NCI-H1436 (cell line): ENCODE measurements around the gene FAM120A.
"Not testable (repeated sequence)": the region's sequence is repeated elsewhere in the genome, so short reads cannot be mapped to it uniquely, and the experiment has no call there.

Experiments used
- DNase-seq: peaks from one replicate; lab custom pipeline; 2025; lab: John Stamatoyannopoulos, UW

The FAM120A gene, protein sequence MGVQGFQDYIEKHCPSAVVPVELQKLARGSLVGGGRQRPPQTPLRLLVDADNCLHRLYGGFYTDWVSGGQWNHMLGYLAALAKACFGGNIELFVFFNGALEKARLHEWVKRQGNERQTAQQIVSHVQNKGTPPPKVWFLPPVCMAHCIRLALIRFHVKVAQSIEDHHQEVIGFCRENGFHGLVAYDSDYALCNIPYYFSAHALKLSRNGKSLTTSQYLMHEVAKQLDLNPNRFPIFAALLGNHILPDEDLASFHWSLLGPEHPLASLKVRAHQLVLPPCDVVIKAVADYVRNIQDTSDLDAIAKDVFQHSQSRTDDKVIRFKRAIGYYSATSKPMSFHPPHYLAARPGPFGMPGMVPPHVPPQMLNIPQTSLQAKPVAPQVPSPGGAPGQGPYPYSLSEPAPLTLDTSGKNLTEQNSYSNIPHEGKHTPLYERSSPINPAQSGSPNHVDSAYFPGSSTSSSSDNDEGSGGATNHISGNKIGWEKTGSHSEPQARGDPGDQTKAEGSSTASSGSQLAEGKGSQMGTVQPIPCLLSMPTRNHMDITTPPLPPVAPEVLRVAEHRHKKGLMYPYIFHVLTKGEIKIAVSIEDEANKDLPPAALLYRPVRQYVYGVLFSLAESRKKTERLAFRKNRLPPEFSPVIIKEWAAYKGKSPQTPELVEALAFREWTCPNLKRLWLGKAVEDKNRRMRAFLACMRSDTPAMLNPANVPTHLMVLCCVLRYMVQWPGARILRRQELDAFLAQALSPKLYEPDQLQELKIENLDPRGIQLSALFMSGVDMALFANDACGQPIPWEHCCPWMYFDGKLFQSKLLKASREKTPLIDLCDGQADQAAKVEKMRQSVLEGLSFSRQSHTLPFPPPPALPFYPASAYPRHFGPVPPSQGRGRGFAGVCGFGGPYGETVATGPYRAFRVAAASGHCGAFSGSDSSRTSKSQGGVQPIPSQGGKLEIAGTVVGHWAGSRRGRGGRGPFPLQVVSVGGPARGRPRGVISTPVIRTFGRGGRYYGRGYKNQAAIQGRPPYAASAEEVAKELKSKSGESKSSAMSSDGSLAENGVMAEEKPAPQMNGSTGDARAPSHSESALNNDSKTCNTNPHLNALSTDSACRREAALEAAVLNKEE

GRCh38 chr9:93450945-93451815 is at the start of gene FAM120A:
TSS of gene FAM120A (plus strand) at chr9:93451685. CDS start at chr9:93451916, 231 bp downstream.
- DNase-seq, result peak; percentile 63

GRCh38 chr9:93406371-93406770 is 45.1 kb upstream of the FAM120A start:
- no peak for DNase-seq

DNA sequence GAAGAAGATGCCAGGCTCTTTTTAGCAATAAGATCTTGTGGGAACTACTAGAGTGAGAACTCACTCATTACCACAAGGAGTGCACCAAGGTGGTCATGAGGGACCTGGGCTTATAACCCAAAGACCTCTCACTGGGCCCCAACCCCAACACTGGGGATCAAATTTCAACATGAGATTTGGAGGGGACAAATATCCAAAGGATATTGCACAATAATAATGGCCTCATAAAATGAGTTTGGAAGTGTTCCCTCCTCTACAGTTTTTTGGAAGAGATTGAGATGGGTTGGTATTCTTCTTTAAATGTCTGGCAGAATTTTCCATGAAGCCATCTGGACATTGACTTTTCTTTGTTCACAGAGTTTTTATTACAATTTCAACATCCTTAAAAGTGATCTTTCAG is 38.0 kb upstream of the FAM120A start:
- DNase-seq, result no peak

GRCh38 chr9:93415176-93415690 is 36.3 kb upstream of the FAM120A start:
- no peak for DNase-seq

DNA sequence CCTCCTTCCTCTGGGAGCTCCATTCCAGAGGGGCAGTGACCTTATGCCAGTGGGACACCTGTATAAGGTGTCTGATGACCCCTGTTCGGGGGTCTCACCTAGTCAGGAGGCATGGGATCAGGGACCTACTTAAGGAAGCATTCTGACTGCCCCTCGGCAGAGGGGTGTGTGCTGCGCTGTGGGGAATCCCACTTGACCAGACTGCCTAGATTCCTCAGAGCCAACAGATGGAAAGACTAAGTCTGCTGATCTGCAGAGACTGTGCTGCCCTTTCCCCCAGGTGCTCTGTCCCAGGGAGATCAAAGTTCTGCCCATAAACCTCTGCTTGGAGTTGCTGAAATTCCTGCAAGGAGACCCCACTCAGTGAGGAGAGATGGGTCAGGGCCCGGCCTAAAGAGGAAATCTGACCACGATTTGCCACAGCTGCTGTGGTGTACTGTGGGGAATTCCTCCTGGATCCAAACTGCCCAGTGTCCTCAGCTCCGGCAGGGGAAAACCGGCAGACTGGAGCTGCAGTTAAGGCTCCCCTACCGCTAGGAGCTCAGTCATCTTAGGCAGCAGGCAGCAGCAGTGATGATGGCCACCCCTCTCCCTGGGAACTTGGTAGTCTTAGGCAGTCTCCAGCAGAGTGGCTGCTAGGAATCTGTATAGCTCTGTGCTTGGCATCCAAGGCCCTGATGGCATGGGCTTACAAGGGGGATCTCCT is 34.8 kb upstream of the FAM120A start:
- DNase-seq, result no peak

DNA sequence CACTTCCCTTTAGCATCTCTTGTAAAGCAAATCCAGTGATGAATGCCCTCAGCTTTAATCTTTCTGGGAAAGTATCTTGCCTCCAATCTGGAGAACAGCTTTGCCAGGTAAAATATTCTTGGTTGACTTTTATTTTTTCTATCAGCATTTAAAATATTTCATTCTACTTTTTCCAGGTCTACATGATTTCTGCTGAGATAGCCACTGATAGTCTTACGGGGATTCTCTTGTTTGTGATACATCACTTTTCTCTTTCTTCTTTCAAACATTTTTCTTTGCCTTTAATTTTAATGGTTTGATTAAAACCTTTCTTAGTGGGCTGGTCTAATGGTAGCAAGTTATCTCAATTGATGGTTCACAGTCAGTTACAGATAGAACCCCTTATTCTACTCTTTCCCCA is 33.9 kb upstream of the FAM120A start:
- no peak for DNase-seq

DNA sequence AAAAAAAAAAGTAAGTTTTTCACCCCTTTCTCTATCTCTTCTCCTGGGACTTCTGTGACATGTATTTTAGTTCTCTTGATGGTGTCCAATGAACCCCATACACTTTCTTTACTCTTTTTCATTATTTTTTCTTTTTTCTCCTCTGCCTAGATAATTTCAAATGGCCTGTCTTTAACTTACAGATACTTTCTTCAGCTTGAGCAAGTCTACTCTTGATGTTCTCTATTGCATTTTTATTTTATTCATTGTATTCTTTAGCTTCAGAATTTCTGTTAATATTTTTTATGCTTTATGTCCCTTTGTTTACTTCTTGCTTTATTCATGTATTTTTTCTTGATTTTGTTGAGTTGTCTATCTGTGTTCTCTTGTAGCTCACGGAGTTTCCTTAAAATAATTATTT is 32.5 kb upstream of the FAM120A start:
- DNase-seq, result no peak

- DNase-seq, result no peak
These were observed 28.4 kb upstream of the FAM120A start for GRCh38 chr9:93422977-93423616.

GRCh38 chr9:93427655-93428379 is 23.7 kb upstream of the FAM120A start:
- no peak for DNase-seq

DNA sequence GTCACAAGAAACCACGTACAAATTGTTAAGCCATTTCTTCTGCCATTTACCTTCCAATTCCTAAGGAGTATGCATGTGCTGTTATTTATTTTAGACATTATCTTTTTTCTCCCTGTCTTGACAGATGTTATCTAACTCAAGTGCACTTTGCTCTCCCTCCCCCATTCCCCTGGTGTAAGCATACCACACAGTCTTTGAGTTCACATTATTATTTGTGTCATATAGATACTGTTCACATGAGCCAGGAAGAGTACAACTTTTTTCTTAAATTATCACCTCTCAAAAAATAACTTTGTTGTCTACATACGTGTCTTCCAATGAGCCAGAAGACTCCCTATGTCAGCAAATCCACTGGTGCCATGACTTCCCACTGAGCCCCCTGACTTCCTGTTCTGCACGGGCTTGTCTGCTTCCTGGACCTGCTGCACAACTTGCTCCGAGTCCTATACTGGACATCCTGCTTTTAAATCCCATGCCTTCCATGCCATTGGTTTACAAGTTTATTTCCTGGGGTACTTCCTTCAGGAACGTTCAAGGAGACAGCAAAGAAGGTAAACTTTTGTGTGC is 19.9 kb upstream of the FAM120A start:
- no peak for DNase-seq

- no peak for DNase-seq
These were observed 18.5 kb upstream of the FAM120A start for GRCh38 chr9:93432964-93433363.

GRCh38 chr9:93434056-93434455 is 17.4 kb upstream of the FAM120A start:
- no peak for DNase-seq

GRCh38 chr9:93435386-93435785 is 16.1 kb upstream of the FAM120A start:
- DNase-seq, result no peak

DNA sequence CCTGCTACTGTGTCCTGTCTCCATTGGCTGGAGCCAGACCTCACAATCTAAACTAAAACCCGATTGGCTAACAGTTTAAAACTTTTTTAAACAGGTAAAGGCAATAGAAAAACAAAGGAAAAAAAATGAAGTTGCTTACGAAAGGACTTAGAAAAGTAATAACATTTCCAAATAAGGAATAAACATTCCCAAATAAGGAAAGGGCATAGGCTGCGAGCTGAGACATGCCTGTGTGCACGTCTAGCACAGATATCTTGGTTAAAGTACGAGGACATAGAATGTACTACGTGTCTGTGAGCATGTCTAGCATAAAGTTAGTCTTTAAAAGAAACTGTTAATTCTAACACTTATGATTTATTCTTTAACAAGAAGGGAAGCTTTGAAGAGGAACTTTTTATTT is 15.3 kb upstream of the FAM120A start:
- no peak for DNase-seq

DNA sequence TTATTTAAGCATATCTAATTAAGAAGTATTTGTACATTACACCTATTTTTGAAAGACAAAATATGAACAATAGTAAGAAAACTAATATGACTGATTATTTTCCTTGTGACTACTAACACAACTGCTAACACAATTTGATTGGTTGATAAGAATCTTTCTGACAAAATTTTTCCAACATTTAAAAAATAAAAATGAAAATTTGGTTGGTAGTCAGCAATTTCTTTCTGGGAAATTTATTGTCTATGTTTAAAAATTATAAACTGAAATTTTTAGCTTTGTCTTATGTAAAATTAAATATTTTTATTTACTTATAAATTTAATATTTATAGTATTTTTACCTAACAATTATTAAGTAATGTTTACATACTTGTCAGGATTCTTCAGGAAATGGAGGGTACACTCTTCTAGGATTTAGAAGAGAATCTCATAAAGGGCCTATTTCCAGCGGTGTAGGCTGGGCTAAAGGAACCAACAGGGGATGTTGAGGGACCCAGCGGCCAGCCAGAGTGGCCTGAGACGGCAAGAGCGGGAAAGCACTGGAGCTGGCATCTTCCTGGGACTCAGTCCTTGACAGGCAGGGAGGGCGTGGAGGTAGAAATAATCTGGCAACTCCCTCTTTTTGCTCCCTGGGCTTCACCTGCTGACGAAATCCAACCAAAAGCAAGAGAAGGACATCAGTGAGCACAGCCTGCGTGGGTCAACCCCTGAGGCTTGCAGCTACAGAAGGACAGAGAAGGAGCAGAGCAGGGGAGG is 14.7 kb upstream of the FAM120A start:
- DNase-seq, result no peak

GRCh38 chr9:93437996-93438395 is 13.5 kb upstream of the FAM120A start:
- DNase-seq, result no peak

GRCh38 chr9:93439301-93439700 is 12.2 kb upstream of the FAM120A start:
- DNase-seq, result not testable (repeated sequence)

GRCh38 chr9:93440896-93441580 is 10.4 kb upstream of the FAM120A start:
- no peak for DNase-seq
